ENCODE data around the gene CFAP299.

GRCh38 chr4:80313627-80314026 is 21.9 kb upstream of the CFAP299 start:
- TF ChIP-seq ZNF274 (IDR thresholded peaks at IDR 0.05; ENCODE audit: low read depth, low read length): no peak
- no peak for TF ChIP-seq YY1 (IDR thresholded peaks at IDR 0.05; ENCODE audit: insufficient read depth, insufficient read length)
